GM21737 (cell line): Measurements from ENCODE around the gene SETD1B.

ENCODE experiments used
- ATAC-seq: cut with Tn5 transposase; IDR thresholded peaks from one replicate; pipeline ENCODE4 v1.9.1; 2021; ENCODE audit warnings: mild to moderate bottlenecking, moderate library complexity; ENCODE audit not compliant: unreplicated experiment

The SETD1B gene

DNA sequence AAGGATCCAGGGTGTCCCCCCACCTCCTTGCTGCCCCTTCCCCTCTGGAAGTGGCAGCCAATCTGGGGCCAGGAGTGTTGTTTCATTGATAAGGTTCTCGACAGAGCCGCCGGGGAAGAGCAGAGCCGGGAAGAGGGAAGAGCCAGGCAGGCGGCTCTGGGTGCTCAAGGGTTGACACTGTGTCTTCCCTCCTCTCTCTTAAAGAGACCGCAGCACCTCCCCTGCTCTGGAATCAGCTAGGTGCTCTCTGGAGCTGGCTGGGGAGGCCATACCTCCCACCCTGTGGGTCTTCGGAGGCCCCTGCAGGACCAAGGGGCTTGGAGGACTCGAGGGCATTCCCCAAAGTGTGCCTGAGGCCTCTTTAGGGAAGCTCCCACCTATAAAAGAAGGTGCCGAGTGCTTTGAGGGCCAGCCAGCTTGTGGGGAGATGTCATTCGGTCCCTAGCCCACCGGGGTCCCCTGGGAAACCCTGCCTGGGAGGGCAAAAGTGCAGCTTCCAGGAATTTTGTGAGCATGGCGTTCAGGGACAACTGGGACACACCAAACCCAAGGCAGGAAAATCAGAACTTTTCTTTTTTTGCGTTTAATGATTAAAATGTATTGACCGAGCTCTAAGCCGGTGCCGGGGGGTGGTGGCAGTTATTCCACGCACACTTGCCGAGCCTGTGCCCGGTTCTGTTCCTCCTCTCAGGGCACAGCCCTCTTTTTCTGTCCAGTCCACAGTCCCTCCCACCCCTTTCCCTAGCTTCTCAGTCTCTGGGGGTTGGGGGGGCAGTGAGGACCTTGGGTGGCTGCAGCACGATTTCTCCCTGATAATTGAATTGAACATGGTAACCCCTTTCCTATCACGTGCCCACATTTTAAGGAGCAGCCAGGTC is 3.0 kb downstream of the SETD1B start:
- ATAC-seq: no peak

DNA sequence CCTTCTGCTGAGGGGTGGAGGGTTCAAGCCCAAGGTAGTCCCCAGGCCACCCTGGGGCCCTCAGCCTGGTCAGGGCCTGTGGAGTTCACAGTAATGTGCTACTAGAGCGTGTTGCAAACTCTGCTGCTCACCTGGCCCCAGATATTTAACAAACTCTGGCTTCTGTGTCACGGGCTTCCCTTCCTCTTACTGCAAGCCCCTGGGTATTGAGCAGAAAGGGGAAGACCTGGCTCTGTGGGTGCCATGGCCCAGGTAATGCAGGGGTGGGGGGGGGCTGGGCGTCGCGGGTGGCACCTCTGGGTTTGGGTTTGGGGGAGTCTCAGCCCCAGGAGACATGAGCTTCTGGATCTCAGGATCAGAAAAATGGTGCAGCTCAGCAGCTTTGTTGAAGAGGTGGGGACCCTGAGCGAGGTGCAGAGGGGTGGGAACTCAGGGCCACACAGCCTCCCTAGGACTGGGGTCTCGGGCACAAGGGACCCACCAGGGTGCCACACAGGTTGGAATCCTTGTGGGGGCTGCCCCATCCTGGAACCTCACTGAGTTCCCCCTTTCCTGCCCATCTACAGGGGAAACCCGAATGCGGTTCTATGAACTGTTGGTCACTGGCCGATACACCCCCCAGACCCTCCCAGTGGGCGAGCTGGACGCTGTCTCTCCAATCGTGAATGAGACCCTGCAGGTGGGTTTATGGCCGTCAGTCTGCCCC is 4.0 kb downstream of the SETD1B start:
- no peak for ATAC-seq

DNA sequence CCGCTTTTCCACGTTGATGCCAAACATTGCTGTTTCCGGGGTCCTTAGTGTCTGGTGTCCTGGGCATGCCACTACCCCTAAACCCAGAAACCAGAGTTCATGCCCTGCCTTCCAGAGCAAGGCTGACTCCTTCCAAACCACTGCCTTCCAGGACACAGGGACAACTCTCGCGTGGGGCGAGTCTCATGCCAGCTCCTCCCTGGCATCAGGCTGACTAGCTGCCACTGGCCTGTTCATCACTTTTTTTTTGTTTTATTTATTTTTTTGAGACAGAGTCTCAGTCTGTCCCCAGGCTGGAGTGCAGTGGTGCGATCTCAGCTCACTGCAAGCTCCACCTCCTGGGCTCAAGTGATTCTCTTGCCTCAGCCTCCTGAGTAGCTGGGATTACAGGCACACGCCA is 4.8 kb downstream of the SETD1B start:
- no peak for ATAC-seq

DNA sequence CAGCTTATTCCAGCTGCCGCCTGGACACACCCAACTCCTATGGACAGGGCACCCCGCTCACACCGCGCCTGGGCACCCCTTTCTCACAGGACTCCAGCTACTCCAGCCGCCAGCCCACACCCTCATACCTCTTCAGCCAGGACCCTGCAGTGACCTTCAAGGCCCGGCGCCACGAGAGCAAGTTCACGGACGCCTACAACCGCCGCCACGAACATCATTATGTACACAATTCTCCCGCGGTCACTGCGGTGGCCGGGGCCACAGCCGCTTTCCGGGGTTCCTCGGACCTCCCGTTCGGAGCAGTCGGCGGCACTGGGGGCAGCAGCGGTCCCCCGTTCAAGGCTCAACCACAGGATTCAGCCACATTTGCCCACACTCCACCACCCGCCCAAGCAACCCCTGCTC is 5.9 kb downstream of the SETD1B start:
- no peak for ATAC-seq

DNA sequence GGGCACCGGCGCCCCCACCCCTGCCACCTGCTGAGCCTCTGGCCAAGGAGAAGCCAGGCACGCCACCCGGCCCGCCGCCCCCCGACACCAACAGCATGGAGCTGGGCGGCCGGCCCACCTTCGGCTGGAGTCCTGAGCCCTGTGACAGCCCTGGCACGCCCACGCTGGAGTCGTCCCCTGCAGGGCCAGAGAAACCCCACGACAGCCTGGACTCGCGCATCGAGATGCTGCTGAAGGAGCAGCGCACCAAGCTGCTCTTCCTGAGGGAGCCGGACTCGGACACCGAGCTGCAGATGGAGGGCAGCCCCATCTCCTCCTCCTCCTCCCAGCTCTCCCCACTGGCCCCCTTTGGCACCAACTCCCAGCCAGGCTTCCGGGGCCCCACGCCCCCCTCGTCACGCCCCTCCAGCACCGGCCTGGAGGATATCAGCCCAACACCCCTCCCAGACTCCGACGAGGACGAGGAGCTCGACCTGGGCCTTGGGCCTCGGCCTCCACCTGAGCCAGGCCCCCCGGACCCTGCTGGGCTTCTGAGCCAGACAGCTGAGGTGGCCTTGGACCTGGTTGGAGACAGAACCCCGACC is 6.5 kb downstream of the SETD1B start:
- ATAC-seq: no peak

DNA sequence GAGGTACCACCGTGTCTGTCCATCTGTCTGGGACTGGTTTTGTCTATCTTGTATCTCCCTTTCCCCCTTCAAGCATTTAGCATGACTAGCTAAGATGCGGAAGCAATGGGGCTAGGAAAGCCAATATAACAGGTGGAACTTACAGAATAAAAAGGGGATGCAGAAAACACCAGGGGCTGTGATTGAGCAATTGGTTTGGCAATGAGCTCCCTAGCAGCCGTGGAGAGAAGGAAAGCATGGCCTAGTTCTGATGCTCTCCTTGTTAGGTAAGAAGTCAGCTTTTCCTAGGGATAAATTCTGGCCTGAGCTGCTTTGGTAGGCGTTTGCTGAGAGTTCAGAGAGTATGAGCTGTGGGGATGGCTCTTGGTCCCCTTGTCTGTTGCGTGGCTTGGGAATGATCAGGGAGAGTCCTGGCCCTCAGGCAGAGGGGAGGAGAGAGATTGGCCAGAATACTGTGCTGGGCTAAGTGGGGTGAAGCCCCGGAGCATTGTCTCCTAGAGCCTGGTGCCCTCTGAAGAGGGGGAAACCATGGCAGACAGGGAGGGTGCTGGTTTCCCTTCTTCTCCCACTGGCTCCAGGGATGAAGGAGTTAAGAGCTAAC is 7.1 kb downstream of the SETD1B start:
- no peak for ATAC-seq

DNA sequence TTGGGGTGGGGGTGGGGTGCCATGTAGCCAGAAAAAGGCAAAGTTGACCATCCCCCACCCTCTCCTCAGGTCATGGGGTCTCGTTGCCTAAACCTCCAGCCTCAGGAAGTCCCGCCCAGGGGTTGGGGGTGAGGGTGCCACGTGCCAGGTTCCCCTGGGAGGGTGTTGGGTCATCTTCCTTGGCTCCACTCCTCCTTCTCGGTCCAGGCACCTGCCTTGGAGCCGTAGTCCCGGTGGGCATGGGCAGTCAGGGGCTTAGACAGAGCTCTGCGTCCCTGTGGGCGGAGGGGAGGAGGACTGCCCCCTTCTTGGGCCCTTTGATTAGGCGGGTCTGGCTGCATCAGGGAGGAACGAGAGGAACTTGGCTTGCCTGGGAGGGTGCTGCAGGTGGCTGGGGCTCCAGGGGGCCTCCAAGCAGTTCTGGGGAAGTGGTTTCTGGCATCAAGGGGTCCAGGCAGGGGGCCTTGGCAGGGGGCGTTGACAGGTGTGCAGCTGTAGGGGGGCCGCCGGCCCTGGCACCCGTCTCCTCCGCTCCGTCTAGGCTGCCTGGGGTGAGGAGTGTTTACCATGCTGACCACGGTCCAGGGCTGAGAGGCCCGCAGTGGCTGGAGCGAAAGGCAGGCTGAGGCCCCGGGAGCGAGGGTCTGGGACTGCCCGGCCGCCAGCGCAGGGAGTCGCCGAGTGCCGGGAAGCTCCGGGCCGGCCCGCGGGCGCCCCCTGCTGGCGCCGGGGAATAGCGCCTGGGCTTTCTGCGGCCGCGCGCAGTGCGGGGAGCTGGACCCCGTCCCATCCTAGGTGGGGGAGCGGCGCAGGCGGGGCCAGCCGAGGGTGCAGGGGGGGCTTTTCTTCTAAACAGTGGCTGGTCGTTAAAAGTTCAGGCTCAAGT is 7.9 kb downstream of the SETD1B start:
- peak; percentile 74 for ATAC-seq

DNA sequence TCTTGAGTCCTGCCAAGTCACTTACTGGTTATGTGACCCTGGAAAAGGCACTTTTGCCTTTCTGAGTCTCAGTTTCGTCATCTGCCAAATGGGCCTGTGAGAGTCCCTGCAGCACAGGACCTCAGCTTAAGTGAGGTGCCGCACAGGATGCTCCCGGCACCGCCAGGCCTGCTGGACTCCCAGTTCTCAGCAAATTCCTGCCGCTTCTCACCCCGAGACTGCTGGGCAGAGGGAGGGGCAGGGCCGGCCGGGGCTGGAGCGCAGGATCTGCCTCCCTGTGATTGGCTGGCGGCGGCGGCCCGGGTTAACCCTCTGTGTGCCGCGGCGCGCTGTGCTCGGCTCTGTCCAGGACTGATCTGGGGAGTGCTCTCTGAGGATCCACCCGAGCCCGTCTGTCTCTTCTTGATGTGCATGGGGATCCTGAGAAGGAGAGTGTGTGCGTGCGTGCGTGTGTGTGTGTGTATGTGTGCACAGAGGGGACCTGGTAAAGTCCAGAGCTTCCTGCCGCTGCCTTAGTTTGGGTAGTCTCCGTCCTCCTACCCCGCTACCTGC is 8.6 kb downstream of the SETD1B start:
- peak; percentile 7 for ATAC-seq

DNA sequence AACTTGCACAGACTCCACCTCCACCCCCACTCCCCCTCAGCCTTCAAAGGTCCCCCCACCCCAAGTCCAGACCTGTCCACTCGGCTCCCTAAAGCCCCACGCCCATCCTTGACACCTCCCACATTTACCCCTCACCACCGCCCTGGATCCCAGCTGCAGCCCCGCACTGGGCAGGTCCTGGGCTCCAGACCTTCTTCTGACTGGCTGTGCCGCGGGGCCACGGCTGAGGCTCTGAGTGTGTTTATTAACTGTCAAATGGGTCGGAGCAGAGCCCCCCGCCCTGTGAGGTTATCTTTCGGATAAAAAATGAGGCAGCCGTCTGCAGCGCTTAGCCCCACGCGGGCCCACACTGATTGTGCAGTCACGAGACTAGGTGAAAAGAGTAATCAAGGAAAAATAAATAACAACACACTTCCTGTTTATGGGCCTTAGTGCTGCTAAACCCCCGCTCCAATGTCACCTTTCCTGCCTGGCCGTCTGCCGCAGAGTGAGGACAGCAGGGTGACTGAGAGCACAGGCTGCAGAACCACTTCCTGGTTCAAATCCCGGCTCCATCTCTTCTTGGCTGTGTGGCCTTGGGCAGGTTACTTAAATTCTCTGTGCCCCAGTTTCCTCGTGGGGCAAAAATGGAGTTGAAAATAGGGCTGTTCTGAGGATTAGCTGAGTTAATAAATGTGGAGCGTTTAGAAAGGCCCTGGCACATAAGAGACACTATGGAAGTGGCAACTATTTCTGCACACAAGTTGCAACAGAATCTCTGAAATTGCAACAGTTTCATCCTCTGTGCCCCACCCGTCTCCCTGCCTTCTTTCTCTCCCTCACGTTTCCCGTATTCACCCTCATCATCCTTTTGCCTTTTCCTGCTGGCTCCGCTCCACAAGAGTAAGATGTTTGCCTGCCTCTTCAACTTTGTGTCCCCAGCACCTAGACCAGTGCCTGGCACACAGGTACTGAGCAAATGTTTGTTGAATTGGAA is 9.4 kb downstream of the SETD1B start:
- ATAC-seq: no peak

DNA sequence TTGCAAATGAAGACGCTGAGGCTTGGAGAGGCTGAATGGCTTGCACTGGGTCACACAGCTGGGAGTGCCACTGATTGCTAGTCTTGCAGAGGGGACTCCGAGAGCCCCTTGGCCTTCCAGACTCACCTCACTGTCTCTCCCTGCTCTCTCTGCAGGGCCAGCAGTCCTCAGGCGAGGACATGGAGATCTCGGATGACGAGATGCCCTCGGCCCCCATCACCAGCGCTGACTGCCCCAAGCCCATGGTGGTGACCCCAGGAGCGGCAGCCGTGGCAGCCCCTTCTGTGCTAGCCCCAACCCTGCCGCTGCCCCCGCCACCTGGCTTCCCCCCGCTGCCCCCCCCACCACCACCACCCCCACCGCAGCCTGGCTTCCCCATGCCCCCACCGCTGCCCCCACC is 10.1 kb downstream of the SETD1B start:
- ATAC-seq: no peak

DNA sequence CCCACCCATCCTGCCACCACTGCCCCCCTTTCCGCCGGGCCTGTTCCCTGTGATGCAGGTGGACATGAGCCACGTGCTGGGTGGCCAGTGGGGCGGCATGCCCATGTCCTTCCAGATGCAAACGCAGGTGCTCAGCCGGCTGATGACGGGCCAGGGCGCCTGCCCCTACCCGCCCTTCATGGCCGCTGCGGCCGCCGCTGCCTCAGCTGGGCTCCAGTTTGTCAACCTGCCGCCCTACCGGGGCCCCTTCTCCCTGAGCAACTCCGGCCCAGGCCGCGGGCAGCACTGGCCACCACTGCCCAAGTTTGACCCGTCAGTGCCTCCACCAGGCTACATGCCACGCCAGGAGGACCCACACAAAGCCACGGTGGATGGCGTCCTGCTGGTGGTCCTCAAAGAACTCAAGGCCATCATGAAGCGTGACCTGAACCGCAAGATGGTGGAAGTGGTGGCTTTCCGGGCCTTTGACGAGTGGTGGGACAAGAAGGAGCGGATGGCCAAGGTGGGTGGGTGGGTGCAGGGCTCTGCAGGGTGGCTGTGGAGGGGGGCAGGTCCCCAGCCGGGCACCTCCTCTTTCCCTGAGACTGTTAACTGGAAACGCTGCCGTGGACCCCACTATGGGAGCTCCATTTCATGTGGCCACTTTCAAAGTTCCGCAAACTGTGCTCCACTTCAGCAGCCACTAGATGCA is 10.8 kb downstream of the SETD1B start:
- ATAC-seq: no peak

DNA sequence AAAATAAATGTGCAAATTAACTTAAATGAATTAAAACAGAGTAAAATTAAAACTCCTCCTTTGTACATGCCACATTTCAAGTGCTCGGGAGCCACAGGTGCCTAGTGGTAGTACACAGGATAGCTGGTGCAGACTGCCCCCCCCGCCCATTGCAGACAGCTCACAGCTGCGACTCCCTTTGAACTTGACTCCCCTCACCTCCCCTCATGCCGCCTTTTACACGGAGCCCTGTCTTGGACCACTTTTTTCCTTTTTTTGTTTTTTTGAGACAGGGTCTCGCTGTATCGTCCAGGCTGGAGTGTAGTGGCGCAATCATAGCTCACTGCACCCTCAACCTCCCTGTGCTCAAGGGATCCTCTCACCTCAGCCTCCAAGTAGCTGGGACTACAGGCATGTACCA is 11.5 kb downstream of the SETD1B start:
- ATAC-seq: no peak

DNA sequence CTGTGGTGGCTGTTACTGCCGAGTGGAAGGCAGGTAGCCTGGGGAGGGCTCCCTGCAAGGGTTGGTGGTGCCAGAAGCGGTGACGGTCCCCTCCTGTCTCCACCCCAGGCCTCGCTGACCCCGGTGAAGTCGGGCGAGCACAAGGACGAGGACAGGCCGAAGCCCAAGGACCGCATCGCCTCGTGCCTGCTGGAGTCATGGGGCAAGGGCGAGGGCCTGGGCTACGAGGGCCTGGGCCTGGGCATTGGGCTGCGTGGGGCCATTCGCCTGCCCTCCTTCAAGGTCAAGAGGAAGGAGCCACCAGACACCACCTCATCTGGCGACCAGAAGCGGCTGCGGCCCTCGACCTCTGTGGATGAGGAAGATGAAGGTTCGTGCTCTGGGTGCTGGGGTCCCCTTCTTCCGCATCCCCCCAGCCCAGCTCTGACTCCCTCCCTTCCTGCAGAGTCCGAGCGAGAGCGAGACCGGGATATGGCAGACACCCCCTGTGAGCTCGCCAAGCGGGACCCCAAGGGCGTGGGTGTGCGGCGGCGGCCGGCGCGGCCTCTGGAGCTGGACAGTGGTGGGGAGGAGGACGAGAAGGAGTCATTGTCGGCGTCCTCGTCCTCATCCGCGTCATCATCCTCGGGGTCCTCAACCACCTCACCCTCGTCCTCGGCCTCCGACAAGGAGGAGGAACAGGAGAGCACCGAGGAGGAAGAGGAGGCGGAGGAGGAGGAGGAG is 13.3 kb downstream of the SETD1B start:
- ATAC-seq: no peak

DNA sequence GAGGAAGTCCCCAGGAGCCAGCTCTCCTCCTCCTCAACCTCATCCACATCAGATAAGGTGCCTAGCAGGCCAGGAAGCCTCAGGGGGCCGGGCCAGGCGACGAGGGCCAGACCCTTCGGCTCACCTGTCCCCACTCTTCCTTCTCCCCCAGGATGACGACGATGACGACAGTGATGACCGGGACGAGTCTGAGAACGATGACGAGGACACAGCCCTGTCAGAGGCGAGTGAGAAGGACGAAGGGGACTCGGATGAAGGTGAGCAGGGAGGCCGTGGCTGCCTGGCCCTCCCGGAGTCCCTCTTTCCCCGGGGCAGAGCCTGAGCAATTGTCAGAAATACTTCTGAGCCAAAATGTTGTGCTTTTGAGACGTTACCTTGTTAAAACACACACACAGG is 13.8 kb downstream of the SETD1B start:
- no peak for ATAC-seq

DNA sequence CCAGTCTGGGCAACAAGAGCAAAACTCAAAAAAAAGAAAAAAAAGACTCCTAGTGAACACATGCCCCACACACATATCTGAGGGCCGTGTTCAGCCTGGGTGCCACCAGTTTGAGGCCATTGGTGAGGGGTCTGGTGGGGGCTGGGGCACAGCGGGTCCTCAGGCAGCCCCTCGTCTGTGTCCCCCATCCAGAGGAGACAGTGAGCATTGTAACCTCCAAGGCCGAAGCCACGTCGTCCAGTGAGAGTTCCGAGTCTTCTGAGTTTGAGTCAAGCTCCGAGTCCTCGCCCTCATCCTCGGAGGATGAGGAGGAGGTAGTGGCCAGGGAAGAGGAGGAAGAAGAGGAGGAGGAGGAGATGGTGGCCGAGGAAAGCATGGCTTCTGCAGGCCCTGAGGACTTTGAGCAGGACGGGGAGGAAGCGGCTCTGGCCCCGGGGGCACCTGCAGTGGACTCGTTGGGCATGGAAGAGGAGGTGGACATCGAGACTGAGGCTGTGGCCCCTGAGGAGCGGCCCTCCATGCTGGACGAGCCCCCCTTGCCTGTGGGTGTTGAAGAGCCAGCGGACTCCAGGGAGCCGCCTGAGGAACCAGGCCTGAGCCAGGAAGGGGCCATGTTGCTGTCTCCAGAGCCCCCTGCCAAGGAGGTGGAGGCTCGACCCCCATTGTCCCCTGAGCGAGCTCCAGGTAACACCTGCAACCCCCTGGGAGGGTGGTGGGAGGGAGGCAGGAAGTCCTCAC is 15.6 kb downstream of the SETD1B start:
- no peak for ATAC-seq

DNA sequence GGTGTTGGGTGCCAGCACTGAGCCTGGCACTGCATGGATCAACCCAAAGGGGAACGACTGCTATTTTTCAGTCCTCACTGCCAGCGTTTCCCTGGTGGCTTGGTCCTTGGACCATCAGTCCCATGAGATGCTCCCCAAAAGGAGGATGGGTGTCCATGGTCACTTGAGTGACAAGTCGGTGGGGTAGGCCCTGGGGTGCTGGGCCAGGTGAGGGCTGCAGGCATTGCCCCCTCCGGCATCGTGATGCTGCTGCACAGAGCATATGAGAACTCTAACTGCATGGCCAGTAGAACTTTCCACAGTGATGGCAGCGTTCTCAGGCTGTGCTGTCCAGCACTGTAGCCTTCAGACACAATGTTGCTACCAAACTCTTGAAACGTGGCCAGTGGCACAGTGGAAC is 16.2 kb downstream of the SETD1B start:
- no peak for ATAC-seq

DNA sequence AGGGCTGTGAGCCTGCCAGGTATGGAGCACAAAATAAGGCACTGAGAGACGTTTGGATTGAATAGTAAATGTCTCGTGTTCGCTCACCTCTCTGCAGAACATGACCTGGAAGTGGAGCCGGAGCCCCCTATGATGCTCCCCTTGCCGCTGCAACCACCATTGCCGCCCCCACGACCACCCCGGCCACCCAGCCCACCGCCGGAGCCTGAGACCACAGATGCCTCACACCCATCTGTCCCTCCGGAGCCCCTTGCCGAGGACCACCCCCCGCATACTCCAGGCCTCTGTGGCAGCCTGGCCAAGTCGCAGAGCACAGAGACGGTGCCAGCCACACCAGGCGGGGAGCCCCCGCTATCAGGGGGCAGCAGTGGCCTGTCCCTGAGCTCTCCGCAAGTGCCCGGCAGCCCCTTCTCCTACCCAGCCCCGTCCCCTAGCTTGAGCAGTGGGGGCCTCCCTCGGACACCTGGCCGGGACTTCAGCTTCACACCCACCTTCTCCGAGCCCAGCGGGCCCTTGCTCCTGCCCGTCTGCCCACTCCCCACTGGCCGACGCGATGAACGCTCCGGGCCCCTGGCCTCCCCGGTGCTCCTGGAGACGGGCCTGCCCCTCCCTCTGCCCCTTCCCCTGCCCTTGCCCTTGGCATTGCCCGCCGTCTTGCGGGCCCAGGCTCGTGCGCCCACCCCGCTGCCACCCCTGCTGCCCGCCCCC is 18.7 kb downstream of the SETD1B start:
- ATAC-seq: no peak
